ENCODE measurements around the gene TMCC1. TPM values are rescaled to one million over a fixed set of nuclear protein-coding genes. Genes with fewer than 3 reads are reported as not detected.
"Not testable (repeated sequence)": the region's sequence is repeated elsewhere in the genome, so short reads cannot be mapped to it uniquely, and the experiment has no call there.

The TMCC1 gene
- total RNA-seq, 2 donors from 2014 or later, result 16.7 to 16.9 TPM

DNA sequence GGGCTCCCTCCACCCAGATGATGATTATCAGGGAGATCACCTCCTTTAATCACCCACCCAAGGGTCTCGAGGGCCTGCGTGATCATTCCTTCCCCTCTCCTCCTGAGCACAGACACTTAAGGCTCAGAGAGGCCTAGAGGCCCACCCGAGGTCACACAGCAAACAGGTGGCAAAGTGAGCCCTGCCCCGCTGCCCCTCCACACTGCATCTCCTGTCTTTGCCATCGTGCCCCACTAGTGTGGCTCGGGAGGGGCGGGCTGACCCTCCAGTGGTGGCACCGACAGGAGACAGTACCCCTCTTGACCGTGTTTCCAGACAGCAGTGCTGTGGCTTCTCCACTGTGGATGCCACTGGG is 282.1 kb downstream of the TMCC1 start:
- no peak overlapping the region for H3K4me3 Mint-ChIP-seq
- DNase-seq (no peak), ATAC-seq (replicated peaks in 1 of 2) (no peak)
- no peak overlapping the region for H3K27ac Mint-ChIP-seq
- H3K9me3 Mint-ChIP-seq, result no peaks in the 10 kb centered on the region
- peaks cover 26% of the 10 kb centered on the region for H3K27me3 Mint-ChIP-seq (ENCODE audit: low read depth)
- H3K36me3 Mint-ChIP-seq (ENCODE audit: insufficient read depth in 2 of 2), result peaks cover 2% of the 10 kb centered on the region in 2 donors
- H3K4me1 Mint-ChIP-seq (ENCODE audit: low read depth), result peaks cover 8% of the 10 kb centered on the region

DNA sequence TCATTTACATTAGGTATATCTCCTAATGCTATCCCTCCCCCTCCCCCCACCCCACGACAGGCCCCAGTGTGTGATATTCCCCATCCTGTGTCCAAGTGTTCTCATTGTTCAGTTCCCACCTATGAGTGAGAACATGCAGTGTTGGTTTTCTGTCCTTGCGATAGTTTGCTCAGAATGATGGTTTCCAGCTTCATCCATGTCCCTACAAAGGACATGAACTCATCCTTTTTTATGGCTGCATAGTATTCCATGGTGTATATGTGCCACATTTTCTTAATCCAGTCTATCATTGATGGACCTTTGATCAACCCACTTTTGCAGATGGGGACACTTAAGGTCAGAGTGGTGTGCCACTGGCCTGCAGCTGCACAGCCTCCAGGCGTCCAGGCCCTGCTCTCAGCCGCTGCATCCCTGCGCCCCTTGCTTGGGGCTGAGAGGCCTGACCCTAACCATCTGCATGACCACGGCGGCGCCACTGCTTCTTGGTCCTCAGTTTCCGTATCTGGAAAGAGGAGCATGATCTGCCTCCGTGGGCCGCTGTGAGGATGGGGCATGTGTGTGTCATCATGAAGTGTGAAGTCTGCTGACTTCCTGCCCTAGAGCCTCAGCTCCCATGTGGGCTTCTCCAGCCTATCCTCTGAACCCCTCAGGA is 282.6 kb downstream of the TMCC1 start:
- not testable (repeated sequence) for DNase-seq; H3K27ac Mint-ChIP-seq; H3K36me3 Mint-ChIP-seq (ENCODE audit: insufficient read depth in 2 of 2); H3K4me3 Mint-ChIP-seq; H3K4me1 Mint-ChIP-seq (ENCODE audit: low read depth); H3K9me3 Mint-ChIP-seq; ATAC-seq (replicated peaks in 1 of 2)
- peaks cover 26% of the 10 kb centered on the region for H3K27me3 Mint-ChIP-seq (ENCODE audit: low read depth)

DNA sequence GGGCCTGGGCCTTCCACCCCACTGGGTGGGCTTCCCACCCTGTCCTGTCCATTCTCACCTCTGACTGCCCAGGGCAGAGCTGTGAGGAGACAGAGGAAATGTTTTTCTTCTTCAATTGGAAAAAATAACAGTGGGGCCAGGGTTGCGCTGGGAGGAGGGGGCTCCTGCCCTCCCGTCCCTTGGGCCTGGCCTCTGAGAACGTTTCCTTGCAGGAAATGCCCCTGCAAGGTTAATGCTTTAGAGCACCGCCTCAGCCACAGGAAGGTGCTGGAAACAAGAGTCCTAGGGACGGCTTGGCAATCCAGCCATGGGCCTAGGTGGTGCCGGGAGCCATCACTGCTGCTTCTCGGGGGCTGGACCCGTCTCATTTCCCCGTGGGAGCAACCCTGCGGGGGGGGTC is 283.2 kb downstream of the TMCC1 start:
- Mint-ChIP-seq H3K27me3 (ENCODE audit: low read depth) (peaks cover 33% of the 10 kb centered on the region), H3K4me1 (ENCODE audit: low read depth) (peaks cover 13% of the 10 kb centered on the region), H3K9me3 (no peaks in the 10 kb centered on the region), H3K36me3 (ENCODE audit: insufficient read depth in 2 of 2) (peaks cover 4 to 5% of the 10 kb centered on the region in 2 donors), H3K4me3 (no peak overlapping the region), H3K27ac (no peak overlapping the region)
- DNase-seq, result no peak
- no peak for ATAC-seq (replicated peaks in 1 of 2)

DNA sequence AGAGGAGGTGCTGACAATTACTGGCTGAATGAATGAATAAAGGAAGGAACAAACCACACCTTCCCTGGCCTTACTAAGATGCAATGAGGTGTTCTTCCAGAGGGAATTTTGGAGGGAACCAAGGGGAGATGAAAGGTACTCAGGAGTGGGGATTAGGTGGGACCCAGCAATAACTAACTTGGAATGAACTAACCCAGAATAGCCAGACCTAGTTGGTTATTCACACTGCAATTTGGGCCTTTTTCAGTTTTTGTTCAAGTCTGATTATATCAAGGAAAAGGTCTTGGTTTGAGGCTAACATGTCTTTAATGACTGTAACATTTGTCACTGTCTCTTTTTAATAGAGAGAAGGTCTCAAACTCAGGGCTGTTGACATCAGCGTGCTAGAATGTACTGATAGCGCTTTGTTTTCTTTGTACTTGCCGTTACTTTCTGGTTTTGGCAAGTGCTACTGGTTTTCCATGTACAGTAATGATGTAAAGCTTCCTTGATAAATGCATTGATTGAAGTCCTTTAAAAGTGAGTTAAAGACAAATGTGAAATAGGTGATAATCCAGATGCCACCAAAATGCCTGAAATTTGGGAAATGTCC is 283.8 kb downstream of the TMCC1 start:
- no peak overlapping the region for H3K4me3 Mint-ChIP-seq
- H3K9me3 Mint-ChIP-seq, result no peaks in the 10 kb centered on the region
- no peak for DNase-seq
- no peak for ATAC-seq (replicated peaks in 1 of 2)
- peaks cover 13% of the 10 kb centered on the region for H3K4me1 Mint-ChIP-seq (ENCODE audit: low read depth)
- H3K36me3 Mint-ChIP-seq (ENCODE audit: insufficient read depth in 2 of 2), result peaks cover 4 to 5% of the 10 kb centered on the region in 2 donors
- peaks cover 35% of the 10 kb centered on the region for H3K27me3 Mint-ChIP-seq (ENCODE audit: low read depth)
- H3K27ac Mint-ChIP-seq, result no peak overlapping the region

DNA sequence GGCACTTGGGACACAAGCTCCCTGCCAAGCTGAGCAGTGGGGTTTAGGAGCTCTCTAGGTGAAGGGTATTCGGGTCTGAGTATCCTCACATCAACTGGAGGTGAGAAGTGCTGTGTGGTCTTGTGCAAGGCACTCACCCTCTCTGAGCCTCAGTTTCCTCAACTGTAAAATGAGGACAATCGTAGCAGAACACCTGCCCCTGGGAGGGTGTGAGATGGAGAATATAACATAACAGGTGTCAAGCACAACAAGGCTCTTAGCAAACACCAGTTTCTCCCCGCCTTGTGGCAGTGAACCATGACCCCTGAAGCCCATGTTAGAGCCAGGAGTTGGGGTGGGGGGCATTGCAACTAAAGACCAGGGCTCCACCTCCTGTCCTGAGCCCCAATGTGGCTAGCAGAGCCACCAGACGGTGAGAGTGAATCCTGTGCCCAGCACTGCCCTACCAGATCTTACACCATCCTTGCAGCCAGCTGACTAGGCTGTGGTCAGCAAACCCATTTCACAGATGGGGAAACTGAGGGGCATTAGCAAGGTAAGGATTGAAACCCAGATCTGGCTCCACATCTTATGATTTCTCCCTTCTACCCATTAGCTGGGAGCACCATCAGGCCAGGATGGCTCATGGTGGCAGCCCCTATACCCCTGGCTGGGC is 284.4 kb downstream of the TMCC1 start:
- DNase-seq (no peak), ATAC-seq (replicated peaks in 1 of 2) (no peak)
- Mint-ChIP-seq H3K27ac (no peak overlapping the region), H3K27me3 (ENCODE audit: low read depth) (peaks cover 41% of the 10 kb centered on the region), H3K4me1 (ENCODE audit: low read depth) (peaks cover 13% of the 10 kb centered on the region), H3K9me3 (no peaks in the 10 kb centered on the region), H3K4me3 (no peak overlapping the region), H3K36me3 (ENCODE audit: insufficient read depth in 2 of 2) (peaks cover 4 to 5% of the 10 kb centered on the region in 2 donors)

DNA sequence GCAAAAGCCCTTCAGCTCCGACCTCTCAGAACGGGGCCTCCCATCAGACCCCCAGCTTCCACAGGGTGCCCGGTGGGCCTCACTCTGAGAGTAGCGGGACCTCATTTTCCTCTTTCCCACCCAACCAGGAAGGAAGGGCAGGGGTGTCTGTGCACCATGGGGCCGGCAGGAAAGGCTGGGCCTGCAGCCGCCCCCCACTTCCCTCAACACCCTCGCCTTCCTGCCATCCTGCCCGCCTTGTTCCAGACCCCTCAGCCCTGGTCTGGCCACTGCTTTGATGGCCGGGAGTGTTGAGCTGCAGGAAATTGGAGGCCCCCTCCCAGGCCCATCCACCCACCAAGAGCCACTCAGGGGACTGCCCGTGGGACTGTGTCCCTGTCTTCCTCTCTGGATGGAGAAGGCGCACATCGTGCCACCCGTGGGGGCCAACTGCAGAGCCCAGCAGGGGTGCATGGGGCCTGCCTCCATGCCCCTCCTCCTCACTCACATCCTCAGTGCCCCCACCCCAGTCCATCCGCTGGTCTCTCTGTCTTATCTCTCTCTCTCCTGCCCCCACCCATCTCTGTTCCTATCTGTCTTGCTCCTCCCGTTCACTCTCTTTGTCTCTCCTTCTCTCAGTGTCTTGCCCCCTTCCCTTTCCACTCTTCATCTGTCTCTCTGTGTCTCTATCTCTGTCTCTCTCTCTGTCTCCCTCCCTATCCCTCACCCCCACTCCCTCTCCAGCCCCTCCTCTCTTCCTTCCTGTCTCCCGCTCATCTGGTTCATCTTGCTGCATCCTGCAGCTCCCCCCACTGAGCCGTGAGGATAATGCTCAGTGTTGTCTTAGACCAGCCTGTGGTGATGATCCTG is 285.2 kb downstream of the TMCC1 start:
- peaks cover 4 to 5% of the 10 kb centered on the region in 2 donors for H3K36me3 Mint-ChIP-seq (ENCODE audit: insufficient read depth in 2 of 2)
- DNase-seq (no peak), ATAC-seq (replicated peaks in 1 of 2) (no peak)
- H3K27me3 Mint-ChIP-seq (ENCODE audit: low read depth), result peaks cover 45% of the 10 kb centered on the region
- H3K27ac Mint-ChIP-seq, result no peak overlapping the region
- H3K4me3 Mint-ChIP-seq, result peak overlapping the region; percentile 0 to 7
- H3K9me3 Mint-ChIP-seq, result no peaks in the 10 kb centered on the region
- peaks cover 13% of the 10 kb centered on the region for H3K4me1 Mint-ChIP-seq (ENCODE audit: low read depth)

DNA sequence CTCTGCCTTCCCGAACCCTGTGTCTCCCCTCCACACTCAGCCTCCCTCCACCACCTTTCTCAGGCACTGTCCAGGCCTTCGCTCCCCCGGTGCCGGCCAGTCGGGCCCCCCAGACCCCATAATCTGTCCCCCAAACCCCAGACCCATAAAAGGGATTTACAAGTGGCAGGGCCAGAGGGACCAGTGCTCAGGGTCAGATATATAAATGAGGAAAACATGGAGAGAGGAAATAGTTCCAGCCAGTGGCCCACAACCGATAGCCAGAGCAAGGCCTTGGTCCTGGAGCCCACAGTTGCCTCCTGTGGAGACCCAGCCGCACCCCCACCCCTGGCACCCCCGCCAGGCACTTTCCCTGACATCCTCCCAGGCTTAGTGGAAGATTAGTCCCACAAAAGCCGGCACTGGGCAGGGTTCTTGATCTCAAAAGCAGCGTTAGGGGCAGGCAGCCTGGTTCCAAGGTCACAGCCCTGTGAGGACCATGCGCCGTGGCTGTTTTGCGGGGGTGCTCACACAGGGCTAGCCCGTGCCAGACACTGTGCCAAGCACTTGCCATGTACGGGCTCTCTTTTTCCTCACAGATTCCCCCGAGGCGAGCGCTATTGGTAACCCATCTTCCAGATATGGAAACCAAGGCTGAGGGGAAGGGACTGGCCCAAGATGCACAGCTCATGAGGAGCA is 286.0 kb downstream of the TMCC1 start:
- Mint-ChIP-seq H3K9me3 (no peaks in the 10 kb centered on the region), H3K4me1 (ENCODE audit: low read depth) (peaks cover 13% of the 10 kb centered on the region), H3K36me3 (ENCODE audit: insufficient read depth in 2 of 2) (peaks cover 4 to 5% of the 10 kb centered on the region in 2 donors), H3K4me3 (peak overlapping the region; percentile 92 to 95), H3K27ac (no peak overlapping the region), H3K27me3 (ENCODE audit: low read depth) (peaks cover 45% of the 10 kb centered on the region)
- ATAC-seq (replicated peaks in 1 of 2) (no peak), DNase-seq (no peak)

DNA sequence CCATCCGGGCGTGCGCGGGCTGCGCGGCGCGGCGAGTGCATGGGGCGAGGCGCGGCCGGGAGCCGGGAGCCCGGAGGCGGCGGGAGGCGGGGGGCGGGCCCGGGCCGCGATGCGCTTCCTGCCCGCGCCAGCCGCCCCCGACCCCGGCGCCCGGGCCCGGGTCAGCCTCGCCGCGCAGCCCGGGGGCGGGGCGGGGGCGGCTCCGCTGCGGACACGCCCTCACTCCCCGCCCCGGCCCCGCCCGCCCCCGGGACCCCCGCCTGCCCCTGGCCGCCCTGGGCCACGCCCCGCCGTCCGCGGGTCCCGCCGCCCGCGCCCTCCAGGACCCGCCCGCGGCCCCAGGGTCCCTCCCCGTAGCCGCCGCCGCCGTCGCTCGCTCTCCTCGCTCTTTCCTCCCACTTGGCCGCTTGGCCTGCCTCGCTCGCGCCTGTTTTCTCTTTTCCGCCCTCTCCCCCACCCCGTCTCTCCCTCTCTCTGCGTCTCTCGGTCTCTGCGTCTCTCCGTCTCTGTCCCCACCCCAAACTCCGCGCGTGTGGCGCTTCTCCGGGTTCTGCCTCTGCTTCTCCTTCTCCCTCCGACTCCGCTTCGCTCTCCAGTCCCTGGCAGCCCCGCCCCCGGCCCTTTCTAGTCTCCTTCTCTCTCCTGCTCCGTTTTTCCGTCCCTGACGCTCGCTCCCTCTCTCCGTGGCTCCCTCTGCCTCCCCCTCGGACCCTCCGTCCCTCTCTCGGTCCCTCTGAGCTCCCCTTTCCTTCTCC is 286.7 kb downstream of the TMCC1 start, which contains the start of gene PLXND1:
Gene PLXND1 (minus strand): TSS at position 41 of the 755 bp plus-strand sequence. CDS start 37 bp downstream, at position 4.
- Mint-ChIP-seq H3K4me3 (peak within 1 kb of the TSS; percentile 92 to 97), H3K27ac (peak within 1 kb of the TSS; percentile 19), H3K27me3 (ENCODE audit: low read depth) (peaks cover 50% of the 10 kb centered on the region), H3K9me3 (no peaks in the 10 kb centered on the region), H3K4me1 (ENCODE audit: low read depth) (peaks cover 13% of the 10 kb centered on the region), H3K36me3 (ENCODE audit: insufficient read depth in 2 of 2) (peaks cover 4 to 5% of the 10 kb centered on the region in 2 donors)
- DNase-seq, result peak; percentile 38 to 45
- ATAC-seq (replicated peaks in 1 of 2), result peak; percentile 67 to 69

DNA sequence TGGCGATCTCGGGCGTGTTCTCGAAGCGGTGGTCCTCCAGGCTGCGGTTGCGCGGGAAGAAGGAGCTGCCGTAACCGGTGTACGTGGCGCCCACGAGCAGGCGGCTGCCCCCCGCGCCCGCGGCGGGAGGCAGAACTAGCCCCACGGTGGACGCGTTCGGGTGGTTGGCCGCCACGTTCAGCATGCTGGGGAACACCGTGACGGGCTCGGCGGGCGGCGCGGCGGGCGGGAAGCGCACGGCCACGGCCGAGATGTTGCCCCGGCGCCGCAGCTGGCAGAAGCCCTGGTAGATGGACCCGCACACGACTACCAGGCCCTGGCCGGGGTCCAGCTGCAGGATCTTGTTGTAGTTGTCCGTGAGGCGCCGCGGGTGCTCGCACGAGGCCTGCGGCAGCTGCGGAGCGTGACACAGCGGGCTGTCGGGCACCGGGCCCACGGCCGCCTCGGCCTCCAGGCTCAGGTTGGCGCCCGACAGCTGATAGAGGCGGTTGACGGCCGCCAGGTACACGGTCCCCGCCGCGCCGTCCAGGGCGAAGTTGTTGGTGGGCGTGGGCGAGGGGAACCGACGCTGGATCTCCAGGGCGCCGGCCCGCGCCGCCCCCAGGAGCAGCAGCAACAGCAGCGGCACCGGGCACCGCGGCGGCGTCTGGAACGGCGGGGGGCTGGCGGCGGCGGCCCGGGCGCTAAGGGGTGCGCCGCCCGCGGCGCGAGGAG is 287.4 kb downstream of the TMCC1 start:
- Mint-ChIP-seq H3K36me3 (ENCODE audit: insufficient read depth in 2 of 2) (peaks cover 4 to 5% of the 10 kb centered on the region in 2 donors), H3K4me3 (peak overlapping the region; percentile 85 to 97), H3K27me3 (ENCODE audit: low read depth) (peaks cover 50% of the 10 kb centered on the region), H3K9me3 (no peaks in the 10 kb centered on the region), H3K4me1 (ENCODE audit: low read depth) (peaks cover 13% of the 10 kb centered on the region), H3K27ac (no peak overlapping the region)
- ATAC-seq (replicated peaks in 1 of 2), result peak; percentile 27 to 33
- DNase-seq, result peak; percentile 25 to 26

DNA sequence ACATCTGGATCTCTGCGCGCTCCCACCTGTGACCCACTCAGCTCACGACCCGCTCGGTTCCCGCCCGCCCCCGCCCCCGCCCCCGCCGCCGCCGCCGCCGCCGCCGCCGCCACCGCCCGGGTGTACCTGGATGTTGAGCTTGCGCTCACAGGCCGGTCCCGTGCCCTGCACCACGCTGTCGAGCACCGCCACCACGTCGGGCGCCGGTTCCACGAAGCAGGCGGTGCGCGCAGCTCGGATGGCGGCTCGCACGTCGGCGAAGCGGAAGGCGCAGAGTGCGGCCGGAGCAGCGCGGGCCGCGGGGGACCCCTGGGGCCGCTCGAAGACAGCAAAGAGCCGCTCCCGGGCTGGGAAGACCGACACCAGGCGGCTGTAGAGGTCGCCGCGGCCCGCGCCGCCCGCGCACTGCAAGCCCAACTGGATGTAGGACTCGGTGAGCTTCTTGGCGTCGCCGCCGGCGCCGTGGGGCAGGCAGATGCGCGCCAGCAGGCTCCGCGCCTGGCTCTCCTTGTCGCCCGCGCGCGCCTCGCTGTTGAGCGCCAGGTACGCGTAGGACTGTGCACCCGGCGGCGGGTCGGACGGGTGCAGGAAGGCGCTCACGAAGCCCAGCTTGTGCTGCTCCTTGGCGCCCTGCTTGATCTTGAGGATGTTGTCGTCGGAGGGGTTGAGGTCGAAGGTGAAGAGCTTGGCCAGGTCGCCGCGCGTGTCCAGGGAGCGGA is 288.1 kb downstream of the TMCC1 start:
- peak; percentile 66 to 67 for ATAC-seq (replicated peaks in 1 of 2)
- DNase-seq, result peak; percentile 61 to 63
- H3K27me3 Mint-ChIP-seq (ENCODE audit: low read depth), result peaks cover 50% of the 10 kb centered on the region
- peaks cover 13% of the 10 kb centered on the region for H3K4me1 Mint-ChIP-seq (ENCODE audit: low read depth)
- H3K9me3 Mint-ChIP-seq, result no peaks in the 10 kb centered on the region
- H3K27ac Mint-ChIP-seq, result no peak overlapping the region
- peak overlapping the region; percentile 85 to 97 for H3K4me3 Mint-ChIP-seq
- peaks cover 4 to 5% of the 10 kb centered on the region in 2 donors for H3K36me3 Mint-ChIP-seq (ENCODE audit: insufficient read depth in 2 of 2)

DNA sequence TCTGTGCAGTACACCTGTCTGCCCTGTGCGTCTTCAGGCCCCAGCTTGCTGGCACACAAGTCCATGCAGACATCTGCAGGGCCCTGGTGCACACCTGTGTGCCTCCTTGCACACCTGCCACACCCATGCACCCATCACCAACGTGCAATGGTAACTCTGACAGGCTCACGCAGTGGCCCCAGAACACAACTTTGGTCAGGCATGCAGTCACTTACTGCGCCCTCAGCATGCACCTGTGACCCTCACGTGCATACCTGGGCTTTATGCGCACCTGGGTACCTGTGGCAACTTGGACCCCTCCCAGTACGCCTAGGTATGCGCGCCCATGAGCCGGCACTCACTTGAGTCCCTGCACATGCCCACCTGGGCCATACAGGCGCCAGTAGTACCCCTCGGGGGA is 288.7 kb downstream of the TMCC1 start:
- peaks cover 50% of the 10 kb centered on the region for H3K27me3 Mint-ChIP-seq (ENCODE audit: low read depth)
- H3K4me3 Mint-ChIP-seq, result peak overlapping the region in 1 of 2 donors; percentile 17
- peaks cover 4 to 5% of the 10 kb centered on the region in 2 donors for H3K36me3 Mint-ChIP-seq (ENCODE audit: insufficient read depth in 2 of 2)
- no peak for DNase-seq
- H3K4me1 Mint-ChIP-seq (ENCODE audit: low read depth), result peaks cover 13% of the 10 kb centered on the region
- no peak for ATAC-seq (replicated peaks in 1 of 2)
- H3K9me3 Mint-ChIP-seq, result no peaks in the 10 kb centered on the region
- no peak overlapping the region for H3K27ac Mint-ChIP-seq
